T-helper 17 cell (primary cell): ENCODE measurements around the gene NPFFR2. TPM values are rescaled to one million over a fixed set of nuclear protein-coding genes. Genes with fewer than 3 reads are reported as not detected.
"Not testable (repeated sequence)": the region's sequence is repeated elsewhere in the genome, so short reads cannot be mapped to it uniquely, and the experiment has no call there.

Experiments
- ATAC-seq: fragments of 150-1000 bp; cut with Tn5 transposase; 2 replicates; pipeline ENCODE4 v1.10.0; 2021; ENCODE audit warnings: mild to moderate bottlenecking, moderate library complexity
- DNase-seq, 3 donors: peaks; one replicate each; pipeline versions ENCODE4 v3.0.0 to v3.0.0-alpha.2; 2020 to 2021
- H3K9me3 ChIP-seq: one replicate; pipeline ENCODE4 v1.7.0; 2013; ENCODE audit warnings: low read length, mild to moderate bottlenecking; ENCODE audit not compliant: control insufficient read depth, poor library complexity, severe bottlenecking
- H3K27ac Mint-ChIP-seq: one replicate; pipeline ENCODE4 v1.8.0; 2022; ENCODE audit warnings: mild to moderate bottlenecking, moderate library complexity, mixed read lengths
- H3K27me3 Mint-ChIP-seq: one replicate; pipeline ENCODE4 v1.8.0; 2022; ENCODE audit warnings: mixed read lengths
- H3K36me3 Mint-ChIP-seq: one replicate; pipeline ENCODE4 v1.8.0; 2022; ENCODE audit warnings: low read depth, mixed read lengths
- H3K4me1 Mint-ChIP-seq: one replicate; pipeline ENCODE4 v1.8.0; 2022; ENCODE audit warnings: mild to moderate bottlenecking, mixed read lengths
- H3K4me3 Mint-ChIP-seq: one replicate; pipeline ENCODE4 v1.8.0; 2022; ENCODE audit warnings: mild to moderate bottlenecking, moderate library complexity, mixed read lengths
- total RNA-seq, 4 donors: library from RNA in 2 of 4; stranded (reverse) in 2 of 4; gene quantifications; one replicate each; pipeline ENCODE4 v1.2.3 and lab custom pipeline; 2022 to 2026

The NPFFR2 gene
- total RNA-seq, 2 donors from 2014 or later: not detected

GRCh38 chr4:72077346-72077745 lies 45.5 kb downstream of the NPFFR2 start:
- Mint-ChIP-seq H3K27ac (no peak overlapping the region), H3K27me3 (no peaks in the 10 kb centered on the region), H3K36me3 (no peaks in the 10 kb centered on the region), H3K4me1 (no peaks in the 10 kb centered on the region), H3K4me3 (no peak overlapping the region)
- ATAC-seq: no peak
- no peaks in the 10 kb centered on the region for H3K9me3 ChIP-seq
- no peak for DNase-seq

GRCh38 chr4:72084587-72085011 lies 52.8 kb downstream of the NPFFR2 start:
- DNase-seq: no peak
- no peaks in the 10 kb centered on the region for H3K27me3 Mint-ChIP-seq
- ATAC-seq: no peak
- H3K36me3 Mint-ChIP-seq: no peaks in the 10 kb centered on the region
- no peaks in the 10 kb centered on the region for H3K9me3 ChIP-seq
- no peak overlapping the region for H3K27ac Mint-ChIP-seq
- no peaks in the 10 kb centered on the region for H3K4me1 Mint-ChIP-seq
- H3K4me3 Mint-ChIP-seq: no peak overlapping the region

GRCh38 chr4:72090606-72091005 lies 58.8 kb downstream of the NPFFR2 start:
- not testable (repeated sequence) for H3K27ac Mint-ChIP-seq, H3K4me3 Mint-ChIP-seq

GRCh38 chr4:72094059-72094797 lies 62.4 kb downstream of the NPFFR2 start:
- H3K36me3 Mint-ChIP-seq: no peaks in the 10 kb centered on the region

More at GRCh38 chr4:72090606-72091005, 58.8 kb downstream of the NPFFR2 start:
- not testable (repeated sequence) for H3K4me1 Mint-ChIP-seq, H3K27me3 Mint-ChIP-seq, H3K36me3 Mint-ChIP-seq, H3K9me3 ChIP-seq, DNase-seq, ATAC-seq

GRCh38 chr4:72107456-72107855 lies 75.7 kb downstream of the NPFFR2 start:
- Mint-ChIP-seq H3K4me1 (no peaks in the 10 kb centered on the region), H3K36me3 (no peaks in the 10 kb centered on the region), H3K4me3 (no peak overlapping the region), H3K27ac (no peak overlapping the region), H3K27me3 (no peaks in the 10 kb centered on the region)
- no peak for ATAC-seq
- no peak for DNase-seq
- no peaks in the 10 kb centered on the region for H3K9me3 ChIP-seq

More at GRCh38 chr4:72094059-72094797, 62.4 kb downstream of the NPFFR2 start:
- ATAC-seq: no peak
- no peak for DNase-seq
- no peak overlapping the region for H3K4me3 Mint-ChIP-seq
- H3K27me3 Mint-ChIP-seq: no peaks in the 10 kb centered on the region
- no peaks in the 10 kb centered on the region for H3K9me3 ChIP-seq
- no peaks in the 10 kb centered on the region for H3K4me1 Mint-ChIP-seq
- H3K27ac Mint-ChIP-seq: no peak overlapping the region

- no peaks in the 10 kb centered on the region for H3K9me3 ChIP-seq
- no peak for DNase-seq
- H3K4me3 Mint-ChIP-seq: no peak overlapping the region
- no peaks in the 10 kb centered on the region for H3K36me3 Mint-ChIP-seq
- no peaks in the 10 kb centered on the region for H3K4me1 Mint-ChIP-seq
- no peak for ATAC-seq
- no peaks in the 10 kb centered on the region for H3K27me3 Mint-ChIP-seq
- H3K27ac Mint-ChIP-seq: no peak overlapping the region
These were observed 77.6 kb downstream of the NPFFR2 start for GRCh38 chr4:72109364-72109763.

DNA sequence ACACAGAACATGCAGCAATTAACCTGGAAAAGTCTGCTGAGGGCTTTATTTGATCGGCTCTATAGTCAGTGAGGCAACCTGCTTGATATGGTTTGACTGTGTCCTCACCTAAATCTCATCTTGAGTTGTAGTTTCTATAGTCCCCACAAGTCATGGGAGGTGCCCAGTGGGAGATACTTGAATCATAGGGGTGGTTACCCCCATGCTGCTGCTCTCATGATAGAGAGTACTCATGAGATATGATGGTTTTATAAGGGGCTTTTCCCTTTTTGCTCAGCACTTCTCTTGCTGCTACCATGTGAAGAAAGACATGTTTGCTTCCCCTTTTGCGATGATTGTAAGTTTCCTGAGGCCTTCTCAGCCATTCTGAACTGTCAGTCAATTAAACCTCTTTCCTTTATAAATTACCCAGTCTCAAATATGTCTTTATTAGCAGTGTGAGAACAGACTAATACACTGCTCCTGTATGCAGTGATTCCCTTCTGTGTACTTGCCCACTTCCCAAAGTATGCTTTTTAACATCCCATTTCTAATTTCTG lies 78.2 kb downstream of the NPFFR2 start:
- ATAC-seq (no peak), DNase-seq (no peak)
- no peak overlapping the region for H3K27ac Mint-ChIP-seq
- H3K36me3 Mint-ChIP-seq: no peaks in the 10 kb centered on the region
- no peak overlapping the region for H3K4me3 Mint-ChIP-seq
- no peaks in the 10 kb centered on the region for H3K9me3 ChIP-seq
- no peaks in the 10 kb centered on the region for H3K27me3 Mint-ChIP-seq
- no peaks in the 10 kb centered on the region for H3K4me1 Mint-ChIP-seq

DNA sequence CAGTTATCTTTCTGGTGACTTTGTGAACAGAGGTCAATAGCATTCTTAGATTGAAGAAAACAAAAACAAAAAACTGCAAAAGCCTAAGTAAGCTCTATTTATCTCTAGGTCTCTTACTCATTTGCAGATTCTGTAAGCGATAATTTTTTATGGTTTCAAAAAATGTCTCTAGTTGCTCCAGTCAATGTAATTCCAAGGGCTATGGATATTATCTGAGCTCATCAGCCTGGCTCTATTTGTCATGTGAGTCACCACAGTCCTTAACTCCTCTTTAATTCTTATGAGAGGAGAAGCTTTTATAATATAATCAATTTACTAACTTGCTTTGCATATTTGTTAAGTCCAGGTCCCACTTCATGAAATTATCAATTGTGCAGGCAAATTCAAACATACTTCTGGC lies 79.1 kb downstream of the NPFFR2 start:
- no peaks in the 10 kb centered on the region for H3K36me3 Mint-ChIP-seq
- ATAC-seq (no peak), DNase-seq (no peak)
- H3K4me1 Mint-ChIP-seq: no peaks in the 10 kb centered on the region
- no peak overlapping the region for H3K4me3 Mint-ChIP-seq
- no peak overlapping the region for H3K27ac Mint-ChIP-seq
- no peaks in the 10 kb centered on the region for H3K27me3 Mint-ChIP-seq
- H3K9me3 ChIP-seq: no peaks in the 10 kb centered on the region

DNA sequence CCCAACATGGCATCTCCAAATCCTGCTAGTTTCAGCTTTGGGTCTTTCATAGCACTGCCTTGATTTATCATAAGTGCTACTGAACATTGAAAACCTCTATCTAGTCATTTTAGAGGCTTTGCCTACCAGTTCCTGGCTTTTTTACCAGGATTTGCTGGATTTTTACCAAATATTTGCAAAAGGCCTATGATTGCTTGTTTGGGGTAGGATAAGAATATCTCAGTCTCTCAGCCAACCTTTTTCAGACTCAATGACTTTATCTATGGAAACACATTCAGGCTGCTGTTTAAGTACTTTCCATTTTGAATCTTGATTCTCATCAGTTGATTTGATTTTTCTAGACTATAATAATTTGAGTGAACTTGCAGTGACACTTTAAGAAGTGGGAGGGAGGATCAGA lies 80.1 kb downstream of the NPFFR2 start:
- H3K9me3 ChIP-seq: no peaks in the 10 kb centered on the region
- Mint-ChIP-seq H3K4me3 (no peak overlapping the region), H3K27me3 (no peaks in the 10 kb centered on the region), H3K27ac (no peak overlapping the region), H3K4me1 (no peaks in the 10 kb centered on the region), H3K36me3 (no peaks in the 10 kb centered on the region)
- ATAC-seq (no peak), DNase-seq (no peak)

DNA sequence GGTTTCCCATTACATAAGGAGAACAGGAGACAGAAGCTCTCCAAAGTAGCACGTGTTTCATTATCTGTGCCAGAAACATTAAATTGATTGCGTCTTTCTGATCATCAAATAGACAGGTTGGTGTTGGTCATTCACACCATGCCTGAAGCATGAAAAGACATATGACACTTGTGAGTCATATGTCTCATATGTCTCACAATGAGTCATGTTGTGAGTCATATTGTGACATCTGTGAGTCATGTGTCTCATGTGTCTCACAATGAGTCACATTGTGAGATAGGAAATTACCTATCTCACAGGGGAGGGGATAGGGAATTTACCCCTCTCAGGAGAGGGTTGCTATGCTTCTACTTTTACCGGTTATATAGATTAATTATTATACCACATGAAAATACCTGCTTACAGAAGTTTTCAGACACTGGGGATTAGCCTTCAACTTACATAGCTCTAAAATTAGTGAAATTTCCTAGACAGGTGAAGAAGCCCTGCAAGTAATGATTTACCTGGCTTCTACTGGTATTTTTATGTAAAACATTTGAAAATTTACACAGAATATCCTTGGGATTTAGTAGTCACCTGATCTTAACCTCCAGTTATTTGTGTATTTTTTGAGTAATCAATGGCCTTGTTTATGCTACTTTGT lies 80.8 kb downstream of the NPFFR2 start:
- H3K27me3 Mint-ChIP-seq: no peaks in the 10 kb centered on the region
- ATAC-seq (no peak), DNase-seq (no peak)
- no peak overlapping the region for H3K4me3 Mint-ChIP-seq
- H3K9me3 ChIP-seq: no peaks in the 10 kb centered on the region
- H3K36me3 Mint-ChIP-seq: no peaks in the 10 kb centered on the region
- H3K27ac Mint-ChIP-seq: no peak overlapping the region
- H3K4me1 Mint-ChIP-seq: no peaks in the 10 kb centered on the region

- Mint-ChIP-seq H3K36me3 (no peaks in the 10 kb centered on the region), H3K27ac (no peak overlapping the region), H3K27me3 (no peaks in the 10 kb centered on the region), H3K4me3 (no peak overlapping the region), H3K4me1 (no peaks in the 10 kb centered on the region)
- DNase-seq: no peak
- ATAC-seq: no peak
- no peaks in the 10 kb centered on the region for H3K9me3 ChIP-seq
These were observed 86.2 kb downstream of the NPFFR2 start for GRCh38 chr4:72118017-72118416.

GRCh38 chr4:72119946-72120345 lies 88.1 kb downstream of the NPFFR2 start:
- H3K27ac Mint-ChIP-seq: no peak overlapping the region
- H3K4me3 Mint-ChIP-seq: no peak overlapping the region
- no peaks in the 10 kb centered on the region for H3K27me3 Mint-ChIP-seq
- ATAC-seq (no peak), DNase-seq (no peak)
- H3K36me3 Mint-ChIP-seq: no peaks in the 10 kb centered on the region
- H3K9me3 ChIP-seq: no peaks in the 10 kb centered on the region
- no peaks in the 10 kb centered on the region for H3K4me1 Mint-ChIP-seq

DNA sequence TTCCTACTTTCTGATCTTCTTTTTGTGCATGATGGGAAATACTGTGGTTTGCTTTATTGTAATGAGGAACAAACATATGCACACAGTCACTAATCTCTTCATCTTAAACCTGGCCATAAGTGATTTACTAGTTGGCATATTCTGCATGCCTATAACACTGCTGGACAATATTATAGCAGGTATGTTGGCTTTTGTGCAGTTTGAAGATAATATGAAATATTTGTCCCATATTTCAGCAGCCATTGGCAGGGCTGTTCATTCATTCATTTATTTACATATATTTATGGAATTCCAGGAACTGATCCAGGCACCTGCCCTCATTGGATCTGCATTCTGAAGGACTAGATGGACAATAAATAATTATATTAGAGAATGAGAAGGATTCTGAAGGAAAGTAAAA lies 96.9 kb downstream of the NPFFR2 start:
- no peak for DNase-seq
- no peak for ATAC-seq

DNA sequence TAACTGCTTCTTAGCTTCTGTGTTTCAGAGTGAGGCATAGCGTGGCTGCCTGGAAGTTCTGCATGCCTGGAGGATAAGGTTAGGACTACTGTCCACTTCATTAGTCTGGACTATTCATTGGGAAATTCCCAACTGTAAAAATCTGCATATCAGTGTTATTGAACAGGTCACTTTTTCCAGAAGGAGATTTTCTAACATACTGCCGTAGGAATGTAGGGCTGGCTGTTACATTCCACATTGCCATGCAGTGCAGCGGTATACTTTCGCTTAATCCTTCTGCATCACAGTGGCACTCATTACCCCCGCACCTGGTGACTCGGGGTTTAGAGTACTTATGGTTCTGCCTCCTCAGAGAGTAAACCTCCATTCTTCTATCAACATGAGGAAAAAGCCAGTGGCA lies 104.6 kb downstream of the NPFFR2 start:
- Mint-ChIP-seq H3K36me3 (no peaks in the 10 kb centered on the region), H3K27ac (no peak overlapping the region), H3K4me3 (no peak overlapping the region), H3K4me1 (no peaks in the 10 kb centered on the region), H3K27me3 (no peaks in the 10 kb centered on the region)
- ATAC-seq (no peak), DNase-seq (no peak)
- H3K9me3 ChIP-seq: no peaks in the 10 kb centered on the region

More for the DNA sequence above, 96.9 kb downstream of the NPFFR2 start:
- Mint-ChIP-seq H3K4me3 (no peak overlapping the region), H3K4me1 (no peaks in the 10 kb centered on the region), H3K27me3 (no peaks in the 10 kb centered on the region), H3K27ac (no peak overlapping the region), H3K36me3 (no peaks in the 10 kb centered on the region)
- no peaks in the 10 kb centered on the region for H3K9me3 ChIP-seq
